Activated T-helper 2 cell treated with anti-CD3 and anti-CD28 coated beads, Interferon-gamma antibody, Interleukin-2, Interleukin-4, amounts not matched to agents 10 μg/mL and 5 μg/mL and 100 μg/mL, durations not matched to agents 14 hours and 24 hours and 36 hours (primary cell): ENCODE measurements around the gene CABLES1. TPM values are rescaled to one million over a fixed set of nuclear protein-coding genes. Genes with fewer than 3 reads are reported as not detected.

Experiments
- DNase-seq: peaks from one replicate; pipeline ENCODE4 v3.0.0; 2021; ENCODE audit warnings: low spot score
- H3K27ac Mint-ChIP-seq: one replicate; pipeline ENCODE4 v1.8.0; 2021; ENCODE audit warnings: mixed read lengths
- H3K27me3 Mint-ChIP-seq: one replicate; pipeline ENCODE4 v1.8.0; 2021; ENCODE audit warnings: low read depth, mixed read lengths
- H3K36me3 Mint-ChIP-seq: one replicate; pipeline ENCODE4 v1.8.0; 2021; ENCODE audit warnings: low read depth, mixed read lengths
- H3K4me1 Mint-ChIP-seq: one replicate; pipeline ENCODE4 v1.8.0; 2021; ENCODE audit warnings: low read depth, mixed read lengths
- H3K4me3 Mint-ChIP-seq: one replicate; pipeline ENCODE4 v1.8.0; 2021; ENCODE audit warnings: low read depth, mild to moderate bottlenecking, moderate library complexity, mixed read lengths
- H3K9me3 Mint-ChIP-seq: one replicate; pipeline ENCODE4 v1.8.0; 2021; ENCODE audit warnings: mixed read lengths
- intact Hi-C: fragments of 100-400 bp; cut with micrococcal nuclease; formaldehyde crosslinking; loops from one replicate; pipeline ENCODE4 v1.15.1; 2023
- total RNA-seq: library from RNA; stranded (reverse); gene quantifications from 2 replicates; pipeline ENCODE4 v1.2.3, GENCODE V29; 2022

CABLES1 gene
- total RNA-seq, 1 donor from 2014 or later, result 27.4 TPM

- H3K4me3 Mint-ChIP-seq, result no peak overlapping the region
- H3K9me3 Mint-ChIP-seq, result no peaks in the 10 kb centered on the region
- no peaks in the 10 kb centered on the region for H3K27me3 Mint-ChIP-seq
- intact Hi-C loops, result no loop called here
- no peak overlapping the region for H3K27ac Mint-ChIP-seq
- no peak for DNase-seq
- no peaks in the 10 kb centered on the region for H3K36me3 Mint-ChIP-seq
- H3K4me1 Mint-ChIP-seq, result peaks cover 5% of the 10 kb centered on the region
Measured at GRCh38 chr18:23186781-23187180, 51.5 kb downstream of the CABLES1 start.

GRCh38 chr18:23188068-23188760, 52.9 kb downstream of the CABLES1 start:
- Mint-ChIP-seq H3K27ac (no peak overlapping the region), H3K36me3 (peaks cover 2% of the 10 kb centered on the region), H3K9me3 (no peaks in the 10 kb centered on the region), H3K4me3 (no peak overlapping the region), H3K27me3 (no peaks in the 10 kb centered on the region), H3K4me1 (peaks cover 8% of the 10 kb centered on the region)
- intact Hi-C loops, result no loop called here
- no peak for DNase-seq

GRCh38 chr18:23189099-23189498, 53.8 kb downstream of the CABLES1 start:
- intact Hi-C loops, result no loop called here
- no peak overlapping the region for H3K27ac Mint-ChIP-seq
- no peak for DNase-seq
- H3K4me1 Mint-ChIP-seq, result peaks cover 8% of the 10 kb centered on the region
- no peaks in the 10 kb centered on the region for H3K27me3 Mint-ChIP-seq
- no peaks in the 10 kb centered on the region for H3K9me3 Mint-ChIP-seq
- H3K36me3 Mint-ChIP-seq, result peaks cover 6% of the 10 kb centered on the region
- H3K4me3 Mint-ChIP-seq, result no peak overlapping the region

- Mint-ChIP-seq H3K9me3 (no peaks in the 10 kb centered on the region), H3K4me3 (no peak overlapping the region), H3K27ac (no peak overlapping the region), H3K27me3 (no peaks in the 10 kb centered on the region), H3K4me1 (peaks cover 13% of the 10 kb centered on the region), H3K36me3 (peaks cover 15% of the 10 kb centered on the region)
- intact Hi-C loops, result no loop called here
- DNase-seq, result no peak
Measured at GRCh38 chr18:23189768-23190661, 54.7 kb downstream of the CABLES1 start.

- H3K4me1 Mint-ChIP-seq, result peaks cover 13% of the 10 kb centered on the region
- no peak for DNase-seq
- intact Hi-C loops, result no loop called here
Measured at GRCh38 chr18:23191232-23191631, 55.9 kb downstream of the CABLES1 start.

GRCh38 chr18:23193742-23194141, 58.5 kb downstream of the CABLES1 start:
- Mint-ChIP-seq H3K27me3 (no peaks in the 10 kb centered on the region), H3K9me3 (no peaks in the 10 kb centered on the region), H3K27ac (no peak overlapping the region), H3K36me3 (peaks cover 37% of the 10 kb centered on the region), H3K4me3 (no peak overlapping the region), H3K4me1 (peaks cover 13% of the 10 kb centered on the region)
- DNase-seq, result no peak
- intact Hi-C loops, result no loop called here

More at GRCh38 chr18:23191232-23191631, 55.9 kb downstream of the CABLES1 start:
- H3K9me3 Mint-ChIP-seq, result no peaks in the 10 kb centered on the region
- no peak overlapping the region for H3K4me3 Mint-ChIP-seq
- H3K27ac Mint-ChIP-seq, result no peak overlapping the region
- peaks cover 24% of the 10 kb centered on the region for H3K36me3 Mint-ChIP-seq
- no peaks in the 10 kb centered on the region for H3K27me3 Mint-ChIP-seq

GRCh38 chr18:23194155-23194996, 59.1 kb downstream of the CABLES1 start:
- Mint-ChIP-seq H3K9me3 (no peaks in the 10 kb centered on the region), H3K4me1 (peaks cover 13% of the 10 kb centered on the region), H3K4me3 (no peak overlapping the region), H3K36me3 (peaks cover 41% of the 10 kb centered on the region), H3K27me3 (no peaks in the 10 kb centered on the region), H3K27ac (no peak overlapping the region)
- no peak for DNase-seq
- intact Hi-C loops, result no loop called here

- H3K9me3 Mint-ChIP-seq, result no peaks in the 10 kb centered on the region
- H3K36me3 Mint-ChIP-seq, result peaks cover 47% of the 10 kb centered on the region
- H3K27ac Mint-ChIP-seq, result no peak overlapping the region
- H3K4me1 Mint-ChIP-seq, result peaks cover 13% of the 10 kb centered on the region
- intact Hi-C loops, result no loop called here
- no peaks in the 10 kb centered on the region for H3K27me3 Mint-ChIP-seq
- no peak overlapping the region for H3K4me3 Mint-ChIP-seq
- DNase-seq, result no peak
Measured at GRCh38 chr18:23194997-23195957, 60.0 kb downstream of the CABLES1 start.

- H3K9me3 Mint-ChIP-seq, result no peaks in the 10 kb centered on the region
- no peak overlapping the region for H3K27ac Mint-ChIP-seq
- intact Hi-C loops, result no loop called here
- no peak overlapping the region for H3K4me3 Mint-ChIP-seq
- peaks cover 12% of the 10 kb centered on the region for H3K4me1 Mint-ChIP-seq
- H3K27me3 Mint-ChIP-seq, result no peaks in the 10 kb centered on the region
- H3K36me3 Mint-ChIP-seq, result peaks cover 55% of the 10 kb centered on the region
- no peak for DNase-seq
Measured at GRCh38 chr18:23196119-23197007, 61.1 kb downstream of the CABLES1 start.

GRCh38 chr18:23198217-23198845, 63.0 kb downstream of the CABLES1 start:
- intact Hi-C loops, result no loop called here
- Mint-ChIP-seq H3K27ac (no peak overlapping the region), H3K4me1 (peaks cover 11% of the 10 kb centered on the region), H3K9me3 (no peaks in the 10 kb centered on the region), H3K4me3 (no peak overlapping the region), H3K36me3 (peaks cover 69% of the 10 kb centered on the region), H3K27me3 (no peaks in the 10 kb centered on the region)
- DNase-seq, result no peak

GRCh38 chr18:23200756-23201155, 65.5 kb downstream of the CABLES1 start:
- intact Hi-C loops, result loop anchor here (5.0 kb wide), 1 partner anchor 43 kb away; no protein-coding TSS in a partner anchor
- Mint-ChIP-seq H3K4me3 (no peak overlapping the region), H3K9me3 (peaks cover 6% of the 10 kb centered on the region), H3K27ac (no peak overlapping the region), H3K4me1 (peaks cover 11% of the 10 kb centered on the region), H3K36me3 (peaks cover 71% of the 10 kb centered on the region), H3K27me3 (no peaks in the 10 kb centered on the region)
- DNase-seq, result no peak
